ENCODE measurements around the gene XBP1.

DNA sequence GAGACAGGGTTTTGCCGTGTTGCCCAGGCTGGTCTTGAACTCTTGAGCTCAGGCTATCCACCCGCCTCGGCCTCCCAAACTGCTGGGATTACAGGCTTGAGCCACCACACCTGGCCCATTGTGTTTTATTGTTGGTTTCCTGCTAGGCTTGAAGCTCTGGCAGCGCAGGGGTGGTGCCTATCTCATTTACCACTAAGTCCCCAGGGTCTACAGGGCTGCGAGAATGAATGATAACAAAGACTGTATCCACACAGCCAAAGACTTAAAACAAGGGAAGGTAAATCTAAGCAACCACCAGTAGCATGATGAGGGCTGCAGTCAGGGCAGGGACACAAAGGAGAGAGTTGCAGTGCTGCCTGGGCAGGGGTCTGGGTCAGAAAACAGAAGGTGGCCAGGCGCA lies 37.3 kb upstream of the XBP1 start:
- TF ChIP-seq, protein P1, sequence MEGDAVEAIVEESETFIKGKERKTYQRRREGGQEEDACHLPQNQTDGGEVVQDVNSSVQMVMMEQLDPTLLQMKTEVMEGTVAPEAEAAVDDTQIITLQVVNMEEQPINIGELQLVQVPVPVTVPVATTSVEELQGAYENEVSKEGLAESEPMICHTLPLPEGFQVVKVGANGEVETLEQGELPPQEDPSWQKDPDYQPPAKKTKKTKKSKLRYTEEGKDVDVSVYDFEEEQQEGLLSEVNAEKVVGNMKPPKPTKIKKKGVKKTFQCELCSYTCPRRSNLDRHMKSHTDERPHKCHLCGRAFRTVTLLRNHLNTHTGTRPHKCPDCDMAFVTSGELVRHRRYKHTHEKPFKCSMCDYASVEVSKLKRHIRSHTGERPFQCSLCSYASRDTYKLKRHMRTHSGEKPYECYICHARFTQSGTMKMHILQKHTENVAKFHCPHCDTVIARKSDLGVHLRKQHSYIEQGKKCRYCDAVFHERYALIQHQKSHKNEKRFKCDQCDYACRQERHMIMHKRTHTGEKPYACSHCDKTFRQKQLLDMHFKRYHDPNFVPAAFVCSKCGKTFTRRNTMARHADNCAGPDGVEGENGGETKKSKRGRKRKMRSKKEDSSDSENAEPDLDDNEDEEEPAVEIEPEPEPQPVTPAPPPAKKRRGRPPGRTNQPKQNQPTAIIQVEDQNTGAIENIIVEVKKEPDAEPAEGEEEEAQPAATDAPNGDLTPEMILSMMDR (IDR thresholded peaks at IDR 0.05), result no peak
- no peak for TF ChIP-seq POLR2AphosphoS5 (IDR thresholded peaks at IDR 0.05)
